ENCODE results near the gene CNPY3. TPM values are rescaled to one million over a fixed set of nuclear protein-coding genes. Genes with fewer than 3 reads are reported as not detected.
"Not testable (repeated sequence)": the region's sequence is repeated elsewhere in the genome, so short reads cannot be mapped to it uniquely, and the experiment has no call there.

CNPY3 gene
- 10 to 100 TPM; 53.6 to 55.7 TPM for total RNA-seq

- Mint-ChIP-seq H3K27me3 (no peaks in the 10 kb centered on the region), H3K27ac (peak within 1 kb of the TSS; percentile 92), H3K36me3 (peaks cover 38% of the 10 kb centered on the region), H3K4me3 (peak within 1 kb of the TSS; percentile 89), H3K9me3 (no peaks in the 10 kb centered on the region), H3K4me1 (peaks cover 35% of the 10 kb centered on the region)
- peak; percentile 97 for DNase-seq
Observed at GRCh38 chr6:42928986-42929820, at the start of gene CNPY3. Gene CNPY3 (plus strand): TSS chr6:42929480. CDS start chr6:42929571, 91 bp downstream.

GRCh38 chr6:42880240-42880817, 49.0 kb upstream of the CNPY3 start:
- Mint-ChIP-seq H3K4me1 (peaks cover 22% of the 10 kb centered on the region), H3K4me3 (peak overlapping the region; percentile 100), H3K27ac (peak overlapping the region; percentile 100), H3K36me3 (peaks cover 31% of the 10 kb centered on the region)
- not testable (repeated sequence) for H3K9me3 Mint-ChIP-seq, DNase-seq, H3K27me3 Mint-ChIP-seq

GRCh38 chr6:42880871-42881270, 48.4 kb upstream of the CNPY3 start:
- H3K27me3 Mint-ChIP-seq, DNase-seq, H3K9me3 Mint-ChIP-seq: not testable (repeated sequence)
- Mint-ChIP-seq H3K4me3 (peak overlapping the region; percentile 100), H3K4me1 (peaks cover 22% of the 10 kb centered on the region), H3K36me3 (peaks cover 33% of the 10 kb centered on the region), H3K27ac (peak overlapping the region; percentile 100)

GRCh38 chr6:42885702-42886101, 43.6 kb upstream of the CNPY3 start:
- Mint-ChIP-seq H3K27me3 (no peaks in the 10 kb centered on the region), H3K4me1 (peaks cover 42% of the 10 kb centered on the region), H3K27ac (peak overlapping the region; percentile 42), H3K4me3 (no peak overlapping the region), H3K36me3 (peaks cover 48% of the 10 kb centered on the region), H3K9me3 (no peaks in the 10 kb centered on the region)
- no peak for DNase-seq

GRCh38 chr6:42888201-42888600, 41.1 kb upstream of the CNPY3 start:
- not testable (repeated sequence) for H3K9me3 Mint-ChIP-seq, DNase-seq, H3K27ac Mint-ChIP-seq, H3K27me3 Mint-ChIP-seq
- H3K4me3 Mint-ChIP-seq, result peak overlapping the region; percentile 0
- peaks cover 39% of the 10 kb centered on the region for H3K36me3 Mint-ChIP-seq
- H3K4me1 Mint-ChIP-seq, result peaks cover 39% of the 10 kb centered on the region

- no peaks in the 10 kb centered on the region for H3K9me3 Mint-ChIP-seq
- no peaks in the 10 kb centered on the region for H3K27me3 Mint-ChIP-seq
- H3K4me3 Mint-ChIP-seq, result peak overlapping the region; percentile 91
- peaks cover 34% of the 10 kb centered on the region for H3K4me1 Mint-ChIP-seq
- H3K36me3 Mint-ChIP-seq, result peaks cover 28% of the 10 kb centered on the region
- peak overlapping the region; percentile 98 for H3K27ac Mint-ChIP-seq
- no peak for DNase-seq
Observed at GRCh38 chr6:42889815-42890214, 39.5 kb upstream of the CNPY3 start.

GRCh38 chr6:42890311-42891198, 38.7 kb upstream of the CNPY3 start:
- Mint-ChIP-seq H3K4me1 (peaks cover 32% of the 10 kb centered on the region), H3K4me3 (peak overlapping the region; percentile 91), H3K27ac (peak overlapping the region; percentile 98), H3K27me3 (no peaks in the 10 kb centered on the region), H3K36me3 (peaks cover 27% of the 10 kb centered on the region), H3K9me3 (no peaks in the 10 kb centered on the region)
- DNase-seq, result peak; percentile 89

- Mint-ChIP-seq H3K36me3 (peaks cover 22% of the 10 kb centered on the region), H3K27ac (peak overlapping the region; percentile 98), H3K27me3 (no peaks in the 10 kb centered on the region), H3K4me3 (peak overlapping the region; percentile 91), H3K4me1 (peaks cover 29% of the 10 kb centered on the region), H3K9me3 (no peaks in the 10 kb centered on the region)
- DNase-seq, result no peak
Observed at GRCh38 chr6:42891199-42891722, 38.0 kb upstream of the CNPY3 start.

GRCh38 chr6:42894041-42894828, 35.0 kb upstream of the CNPY3 start:
- H3K4me1 Mint-ChIP-seq, result peaks cover 17% of the 10 kb centered on the region
- H3K9me3 Mint-ChIP-seq, H3K4me3 Mint-ChIP-seq, H3K27me3 Mint-ChIP-seq, H3K27ac Mint-ChIP-seq, H3K36me3 Mint-ChIP-seq, DNase-seq: not testable (repeated sequence)

- no peak overlapping the region for H3K27ac Mint-ChIP-seq
- peaks cover 9% of the 10 kb centered on the region for H3K4me1 Mint-ChIP-seq
- no peaks in the 10 kb centered on the region for H3K36me3 Mint-ChIP-seq
- DNase-seq, result no peak
- no peaks in the 10 kb centered on the region for H3K27me3 Mint-ChIP-seq
- no peak overlapping the region for H3K4me3 Mint-ChIP-seq
- H3K9me3 Mint-ChIP-seq, result no peaks in the 10 kb centered on the region
Observed at GRCh38 chr6:42896178-42896719, 33.0 kb upstream of the CNPY3 start.

- Mint-ChIP-seq H3K27ac (no peak overlapping the region), H3K9me3 (no peaks in the 10 kb centered on the region), H3K4me1 (peaks cover 14% of the 10 kb centered on the region), H3K4me3 (no peak overlapping the region), H3K36me3 (no peaks in the 10 kb centered on the region), H3K27me3 (no peaks in the 10 kb centered on the region)
- peak; percentile 59 for DNase-seq
Observed at GRCh38 chr6:42898891-42899361, 30.4 kb upstream of the CNPY3 start.

- Mint-ChIP-seq H3K4me3 (no peak overlapping the region), H3K36me3 (no peaks in the 10 kb centered on the region), H3K4me1 (peaks cover 14% of the 10 kb centered on the region), H3K27me3 (no peaks in the 10 kb centered on the region), H3K9me3 (no peaks in the 10 kb centered on the region), H3K27ac (no peak overlapping the region)
- DNase-seq, result no peak
Observed at GRCh38 chr6:42899871-42900270, 29.4 kb upstream of the CNPY3 start.

GRCh38 chr6:42901538-42901957, 27.7 kb upstream of the CNPY3 start:
- Mint-ChIP-seq H3K36me3 (no peaks in the 10 kb centered on the region), H3K9me3 (no peaks in the 10 kb centered on the region), H3K27me3 (no peaks in the 10 kb centered on the region), H3K27ac (no peak overlapping the region), H3K4me3 (no peak overlapping the region), H3K4me1 (peaks cover 14% of the 10 kb centered on the region)
- DNase-seq, result peak; percentile 69

Measured in activated naive CD8-positive, alpha-beta T cell treated with anti-CD3 and anti-CD28 coated beads for 36 hours (primary cell).